Thoracic aorta endothelial cell (primary cell): ENCODE results near the gene TBK1. TPM values are rescaled to one million over a fixed set of nuclear protein-coding genes. Genes with fewer than 3 reads are reported as not detected.

ENCODE experiments used
- total RNA-seq: library from RNA; depleted of rRNA; stranded (reverse); fragments of >200 nt; gene quantifications from 2 replicates; pipeline ENCODE4 v1.2.3, GENCODE V29; 2012

Gene TBK1
- 56.9 and 58.9 TPM in 2 replicates for total RNA-seq

GRCh38 chr12:64451687-64452558 is at the start of gene TBK1:
TBK1 (plus strand) TSS chr12:64452120; CDS start chr12:64455871, 3,751 bp downstream.

GRCh38 chr12:64403707-64404469 is 48.0 kb upstream of the TBK1 start, which contains the start of gene XPOT:
XPOT (plus strand) TSS chr12:64404392; CDS start chr12:64410036, 5,644 bp downstream.

Other genes with a start within 250 kb of the TBK1 start
- gene KICS2, start 229.8 kb upstream of the TBK1 start, total RNA-seq: 6.3 and 7.8 TPM in 2 replicates
- gene C12orf56, start 61.4 kb upstream of the TBK1 start, total RNA-seq: under 0.01 and 0.13 TPM in 2 replicates
- 118 and 131 TPM in 2 replicates for gene XPOT, start 47.7 kb upstream of the TBK1 start, total RNA-seq
- 56.8 and 64.5 TPM in 2 replicates for gene RASSF3, start 158.4 kb downstream of the TBK1 start, total RNA-seq